Uterus (tissue), 2 donors: Measurements from ENCODE around the gene RIMS4.

Source experiments
- POLR2A ChIP-seq, 2 donors: fragments of 450-650 bp; IDR thresholded peaks; one replicate each; pipeline ENCODE4 v1.6.1; 2016; ENCODE audit warnings: antibody characterized with exemption in 2 of 2, mild to moderate bottlenecking in 1 of 2, moderate library complexity in 1 of 2
- TF ChIP-seq, protein P1 (sequence below), 4 experiments: fragments of 200-600 bp in 2 of 4; fragments of 450-650 bp in 2 of 4; sonication (generic) in 2 of 4; IDR thresholded peaks; one replicate each; pipeline ENCODE4 v1.5.1; 2016 to 2019; ENCODE audit warnings: antibody characterized with exemption in 4 of 4, mild to moderate bottlenecking in 2 of 4, moderate library complexity in 1 of 4

GRCh38 chr20:44719841-44720240, 90.5 kb downstream of the RIMS4 start:
- TF ChIP-seq, protein P1, sequence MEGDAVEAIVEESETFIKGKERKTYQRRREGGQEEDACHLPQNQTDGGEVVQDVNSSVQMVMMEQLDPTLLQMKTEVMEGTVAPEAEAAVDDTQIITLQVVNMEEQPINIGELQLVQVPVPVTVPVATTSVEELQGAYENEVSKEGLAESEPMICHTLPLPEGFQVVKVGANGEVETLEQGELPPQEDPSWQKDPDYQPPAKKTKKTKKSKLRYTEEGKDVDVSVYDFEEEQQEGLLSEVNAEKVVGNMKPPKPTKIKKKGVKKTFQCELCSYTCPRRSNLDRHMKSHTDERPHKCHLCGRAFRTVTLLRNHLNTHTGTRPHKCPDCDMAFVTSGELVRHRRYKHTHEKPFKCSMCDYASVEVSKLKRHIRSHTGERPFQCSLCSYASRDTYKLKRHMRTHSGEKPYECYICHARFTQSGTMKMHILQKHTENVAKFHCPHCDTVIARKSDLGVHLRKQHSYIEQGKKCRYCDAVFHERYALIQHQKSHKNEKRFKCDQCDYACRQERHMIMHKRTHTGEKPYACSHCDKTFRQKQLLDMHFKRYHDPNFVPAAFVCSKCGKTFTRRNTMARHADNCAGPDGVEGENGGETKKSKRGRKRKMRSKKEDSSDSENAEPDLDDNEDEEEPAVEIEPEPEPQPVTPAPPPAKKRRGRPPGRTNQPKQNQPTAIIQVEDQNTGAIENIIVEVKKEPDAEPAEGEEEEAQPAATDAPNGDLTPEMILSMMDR (IDR thresholded peaks at IDR 0.05): no peak
- TF ChIP-seq POLR2A (IDR thresholded peaks at IDR 0.05): no peak
